K562 (cell line): Measurements from ENCODE around the gene LAMTOR4. TPM values are rescaled to one million over a fixed set of nuclear protein-coding genes. Genes with fewer than 3 reads are reported as not detected.

Experiments
- ARHGAP35 ChIP-seq: fragments of 450-650 bp; IDR thresholded peaks from 2 replicates; pipeline ENCODE4 v1.6.1; 2018; ENCODE audit not compliant: partially characterized antibody
- CEBPB ChIP-seq: fragments of 450-650 bp; IDR thresholded peaks from 2 replicates; pipeline ENCODE4 v1.6.1; 2016; ENCODE audit warnings: missing genetic modification characterization, missing compliant biosample characterization
- FOXJ3 ChIP-seq: sonication (generic); formaldehyde crosslinking; IDR thresholded peaks from 2 replicates; pipeline ENCODE4 v1.4.0; 2020; ENCODE audit warnings: mild to moderate bottlenecking, missing genetic modification reagents
- HDAC1 ChIP-seq, 2 experiments: fragments of 450-650 bp; IDR thresholded peaks; 2 replicates each; pipeline ENCODE4 v1.6.1; 2016 to 2017; ENCODE audit warnings: inconsistent platforms in 1 of 2, mild to moderate bottlenecking in 1 of 2, moderate library complexity in 1 of 2
- HIVEP1 ChIP-seq: fragments of 250-450 bp; sonication (Bioruptor Pico); IDR thresholded peaks from 2 replicates; pipeline ENCODE4 v1.4.0; 2020; ENCODE audit warnings: mild to moderate bottlenecking
- HNRNPL ChIP-seq: fragments of 200-400 bp; formaldehyde crosslinking; IDR thresholded peaks from 2 replicates; pipeline ENCODE4 v1.6.1; 2017; ENCODE audit warnings: low read depth, mild to moderate bottlenecking, low read length
- KDM2B ChIP-seq: fragments of 250-450 bp; sonication (Bioruptor Pico); IDR thresholded peaks from 2 replicates; pipeline ENCODE4 v1.8.0; 2021; ENCODE audit warnings: mild to moderate bottlenecking, moderate library complexity
- MBD2 ChIP-seq: sonication (generic); IDR thresholded peaks from 2 replicates; pipeline ENCODE4 v1.6.1; 2016; ENCODE audit warnings: low read depth, borderline replicate concordance
- SMAD4 ChIP-seq: fragments of 250-450 bp; sonication (Bioruptor Pico); conservative IDR thresholded peaks from 2 replicates; pipeline ENCODE4 v1.8.0; 2021; ENCODE audit warnings: inconsistent platforms, mild to moderate bottlenecking, moderate library complexity
- SUPT5H ChIP-seq: fragments of 450-650 bp; IDR thresholded peaks from 2 replicates; pipeline ENCODE4 v1.6.1; 2016
- ZBTB1 ChIP-seq: sonication (generic); formaldehyde crosslinking; IDR thresholded peaks from 2 replicates; pipeline ENCODE4 v1.8.1; 2023; ENCODE audit warnings: missing genetic modification reagents, low read depth, mild to moderate bottlenecking, borderline replicate concordance
- ZKSCAN8 ChIP-seq: fragments of 200-800 bp; sonication (Bioruptor generic); IDR thresholded peaks from 2 replicates; pipeline ENCODE4 v1.6.1; 2016; ENCODE audit warnings: missing genetic modification characterization, missing compliant biosample characterization
- ZNF165 ChIP-seq: fragments of 250-450 bp; sonication (Bioruptor Pico); IDR thresholded peaks from 2 replicates; pipeline ENCODE4 v1.4.0; 2020; ENCODE audit warnings: borderline replicate concordance
- ZNF551 ChIP-seq: fragments of 250-450 bp; sonication (Bioruptor Pico); IDR thresholded peaks from 2 replicates; pipeline ENCODE4 v1.5.0; 2021; ENCODE audit warnings: mild to moderate bottlenecking, moderate library complexity
- ZNF77 ChIP-seq: fragments of 250-450 bp; sonication (Bioruptor Pico); IDR thresholded peaks from 2 replicates; pipeline ENCODE4 v1.5.0; 2020
- polyA plus RNA-seq, 8 experiments: library from polyadenylated mRNA; depleted of rRNA in 4 of 8; stranded (reverse) in 5 of 8; unstranded in 3 of 8; fragments of >200 nt; fragmentation: Nextera tagmentation in 2 of 8; fragmentation: Illumina TruSeq in 1 of 8; extraction: Ambion mirVana in 2 of 8; extraction: Trizol in 1 of 8; gene quantifications; 2 replicates each; pipeline versions ENCODE4 v1.2.1 to v1.2.3, GENCODE V29; 2011 to 2014; ENCODE audit warnings: inconsistent platforms in 1 of 8, missing spikeins in 1 of 8
- total RNA-seq, 7 experiments: library from RNA; depleted of rRNA in 6 of 7; stranded (reverse); fragments of >200 nt in 6 of 7; fragmentation: Illumina TruSeq in 2 of 7; extraction: Trizol in 2 of 7; gene quantifications; 2 replicates each; pipeline versions ENCODE4 v1.2.1 to v1.2.3, GENCODE V29; 2011 to 2021; ENCODE audit warnings: low replicate concordance in 1 of 7
- TF ChIP-seq, protein P1 (sequence below): fragments of 250-450 bp; sonication (Bioruptor Pico); IDR thresholded peaks from 2 replicates; pipeline ENCODE4 v1.8.0; 2022; ENCODE audit warnings: inconsistent platforms, mild to moderate bottlenecking, moderate library complexity, borderline replicate concordance
- TF ChIP-seq, protein P2 (sequence below): sonication (generic); formaldehyde crosslinking; IDR thresholded peaks from 2 replicates; pipeline ENCODE4 v1.8.0; 2022; ENCODE audit warnings: mild to moderate bottlenecking, missing genetic modification reagents
- TF ChIP-seq, protein P3 (sequence below): fragments of 450-650 bp; IDR thresholded peaks from 2 replicates; pipeline ENCODE4 v1.7.1; 2018; ENCODE audit warnings: mild to moderate bottlenecking, low read depth; ENCODE audit not compliant: partially characterized antibody
- TF ChIP-seq, protein P4 (sequence below): fragments of 450-650 bp; formaldehyde crosslinking; IDR thresholded peaks from 2 replicates; pipeline ENCODE4 v1.4.0; 2020; ENCODE audit warnings: mild to moderate bottlenecking, mixed read lengths

Gene LAMTOR4
- total and polyA plus RNA-seq, 9 of the 15 experiments (the other 6 are each of a cell fraction or from before 2014, with no cell fraction given): 79.6 to 314 (median 195) TPM

DNA sequence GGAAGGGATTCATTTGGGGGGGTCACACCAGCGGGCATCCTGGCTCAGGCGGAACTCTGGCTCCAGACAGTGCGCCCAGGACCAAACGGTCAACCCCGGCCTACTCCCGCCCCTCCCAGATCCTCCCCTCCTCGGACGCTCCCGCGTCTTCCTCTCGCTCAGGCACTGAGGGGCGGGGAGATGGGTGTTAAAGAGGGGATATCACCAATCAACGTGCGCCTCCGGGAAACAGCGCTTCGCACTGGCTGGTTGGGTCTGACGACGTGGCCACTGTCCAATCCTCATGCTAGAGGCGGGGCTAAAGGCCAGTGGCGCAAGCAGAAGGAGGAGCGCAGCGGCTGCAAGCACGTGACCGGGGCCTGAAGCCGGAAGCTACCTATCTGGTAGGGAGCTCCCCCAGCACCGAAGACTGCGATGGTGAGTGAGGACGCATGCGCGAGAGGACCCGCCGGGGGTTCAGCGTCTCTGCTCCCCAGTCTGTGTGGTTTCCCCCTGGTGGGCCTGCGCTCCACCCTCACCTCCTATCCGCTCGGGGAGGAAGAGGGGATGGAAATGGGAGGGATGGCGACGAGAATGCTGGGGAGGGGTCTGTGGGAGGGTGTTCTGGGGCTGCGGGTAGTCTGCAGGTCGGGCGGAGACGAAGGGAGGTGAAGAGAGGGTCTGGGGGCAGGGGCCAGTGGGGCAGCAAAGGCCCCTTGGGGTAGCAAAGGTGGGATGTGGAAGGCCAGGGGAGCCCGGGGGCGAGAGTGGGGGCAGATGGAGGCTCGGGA is at the start of gene LAMTOR4 (continued):
- TF ChIP-seq, protein P1, sequence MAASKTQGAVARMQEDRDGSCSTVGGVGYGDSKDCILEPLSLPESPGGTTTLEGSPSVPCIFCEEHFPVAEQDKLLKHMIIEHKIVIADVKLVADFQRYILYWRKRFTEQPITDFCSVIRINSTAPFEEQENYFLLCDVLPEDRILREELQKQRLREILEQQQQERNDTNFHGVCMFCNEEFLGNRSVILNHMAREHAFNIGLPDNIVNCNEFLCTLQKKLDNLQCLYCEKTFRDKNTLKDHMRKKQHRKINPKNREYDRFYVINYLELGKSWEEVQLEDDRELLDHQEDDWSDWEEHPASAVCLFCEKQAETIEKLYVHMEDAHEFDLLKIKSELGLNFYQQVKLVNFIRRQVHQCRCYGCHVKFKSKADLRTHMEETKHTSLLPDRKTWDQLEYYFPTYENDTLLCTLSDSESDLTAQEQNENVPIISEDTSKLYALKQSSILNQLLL (CRISPR knock-in tag): no peak
- TF ChIP-seq ARHGAP35: no peak
- TF ChIP-seq ZNF77: no peak
- peak; percentile 54; the same call in 1 of the 2 replicates for TF ChIP-seq SMAD4 (CRISPR knock-in tag)
- TF ChIP-seq, protein P2, sequence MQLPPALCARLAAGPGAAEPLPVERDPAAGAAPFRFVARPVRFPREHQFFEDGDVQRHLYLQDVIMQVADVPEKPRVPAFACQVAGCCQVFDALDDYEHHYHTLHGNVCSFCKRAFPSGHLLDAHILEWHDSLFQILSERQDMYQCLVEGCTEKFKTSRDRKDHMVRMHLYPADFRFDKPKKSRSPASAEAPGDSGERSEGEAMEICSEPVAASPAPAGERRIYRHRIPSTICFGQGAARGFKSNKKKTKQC (CRISPR knock-in tag): no peak
- TF ChIP-seq HNRNPL: no peak
- TF ChIP-seq HDAC1 (IDR thresholded peaks at IDR 0.05): peak in 1 of 2 experiments; percentile 90; a peak in 2 of 4 replicates
- TF ChIP-seq ZKSCAN8 (CRISPR knock-in tag): no peak
- TF ChIP-seq ZBTB1: no peak
- no peak for TF ChIP-seq FOXJ3 (CRISPR knock-in tag)
- no peak for TF ChIP-seq ZNF165 (CRISPR knock-in tag)
- TF ChIP-seq, protein P3, sequence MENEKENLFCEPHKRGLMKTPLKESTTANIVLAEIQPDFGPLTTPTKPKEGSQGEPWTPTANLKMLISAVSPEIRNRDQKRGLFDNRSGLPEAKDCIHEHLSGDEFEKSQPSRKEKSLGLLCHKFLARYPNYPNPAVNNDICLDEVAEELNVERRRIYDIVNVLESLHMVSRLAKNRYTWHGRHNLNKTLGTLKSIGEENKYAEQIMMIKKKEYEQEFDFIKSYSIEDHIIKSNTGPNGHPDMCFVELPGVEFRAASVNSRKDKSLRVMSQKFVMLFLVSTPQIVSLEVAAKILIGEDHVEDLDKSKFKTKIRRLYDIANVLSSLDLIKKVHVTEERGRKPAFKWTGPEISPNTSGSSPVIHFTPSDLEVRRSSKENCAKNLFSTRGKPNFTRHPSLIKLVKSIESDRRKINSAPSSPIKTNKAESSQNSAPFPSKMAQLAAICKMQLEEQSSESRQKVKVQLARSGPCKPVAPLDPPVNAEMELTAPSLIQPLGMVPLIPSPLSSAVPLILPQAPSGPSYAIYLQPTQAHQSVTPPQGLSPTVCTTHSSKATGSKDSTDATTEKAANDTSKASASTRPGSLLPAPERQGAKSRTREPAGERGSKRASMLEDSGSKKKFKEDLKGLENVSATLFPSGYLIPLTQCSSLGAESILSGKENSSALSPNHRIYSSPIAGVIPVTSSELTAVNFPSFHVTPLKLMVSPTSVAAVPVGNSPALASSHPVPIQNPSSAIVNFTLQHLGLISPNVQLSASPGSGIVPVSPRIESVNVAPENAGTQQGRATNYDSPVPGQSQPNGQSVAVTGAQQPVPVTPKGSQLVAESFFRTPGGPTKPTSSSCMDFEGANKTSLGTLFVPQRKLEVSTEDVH: peak; percentile 82
- TF ChIP-seq KDM2B (CRISPR knock-in tag): no peak
- TF ChIP-seq, protein P4, sequence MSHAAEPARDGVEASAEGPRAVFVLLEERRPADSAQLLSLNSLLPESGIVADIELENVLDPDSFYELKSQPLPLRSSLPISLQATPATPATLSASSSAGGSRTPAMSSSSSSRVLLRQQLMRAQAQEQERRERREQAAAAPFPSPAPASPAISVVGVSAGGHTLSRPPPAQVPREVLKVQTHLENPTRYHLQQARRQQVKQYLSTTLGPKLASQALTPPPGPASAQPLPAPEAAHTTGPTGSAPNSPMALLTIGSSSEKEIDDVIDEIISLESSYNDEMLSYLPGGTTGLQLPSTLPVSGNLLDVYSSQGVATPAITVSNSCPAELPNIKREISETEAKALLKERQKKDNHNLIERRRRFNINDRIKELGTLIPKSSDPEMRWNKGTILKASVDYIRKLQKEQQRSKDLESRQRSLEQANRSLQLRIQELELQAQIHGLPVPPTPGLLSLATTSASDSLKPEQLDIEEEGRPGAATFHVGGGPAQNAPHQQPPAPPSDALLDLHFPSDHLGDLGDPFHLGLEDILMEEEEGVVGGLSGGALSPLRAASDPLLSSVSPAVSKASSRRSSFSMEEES: peak; percentile 99
- peak; percentile 99 for TF ChIP-seq MBD2
- TF ChIP-seq CEBPB: peak; percentile 99
- TF ChIP-seq ZNF551 (CRISPR knock-in tag): no peak
- TF ChIP-seq HIVEP1 (CRISPR knock-in tag): no peak; the same call in 1 of the 2 replicates
- peak; percentile 92 for TF ChIP-seq SUPT5H
